WTC11 (cell line): ENCODE measurements around the gene TNK2. TPM values are rescaled to one million over a fixed set of nuclear protein-coding genes. Genes with fewer than 3 reads are reported as not detected.
"Not testable (repeated sequence)": the region's sequence is repeated elsewhere in the genome, so short reads cannot be mapped to it uniquely, and the experiment has no call there.

Experiments used
- ATAC-seq: fragments of 200-7000 bp; cut with Tn5 transposase; 2 replicates; pipeline ENCODE4 v1.10.0; 2021; ENCODE audit warnings: mild to moderate bottlenecking, moderate library complexity
- CTCF ChIA-PET: fragments of 300-600 bp; sonication (Branson Sonifier 250); formaldehyde crosslinking; loops from one replicate; lab custom pipeline; 2021; ENCODE audit warnings: antibody characterized with exemption; lab: Charles Lee
- POLR2A ChIA-PET: fragments of 350-600 bp; sonication (Branson Sonifier 250); formaldehyde crosslinking; loops from one replicate; lab custom pipeline; 2021; ENCODE audit warnings: antibody characterized with exemption; lab: Charles Lee
- DNase-seq: peaks from one replicate; pipeline ENCODE4 v3.0.0; 2021; ENCODE audit warnings: low spot score
- H3K27ac Mint-ChIP-seq: 2 replicates; pipeline ENCODE4 v1.8.0; 2021; ENCODE audit warnings: mixed read lengths
- H3K27me3 Mint-ChIP-seq: 2 replicates; pipeline ENCODE4 v1.8.0; 2021; ENCODE audit warnings: low read depth, mild to moderate bottlenecking, moderate library complexity, mixed read lengths
- H3K36me3 Mint-ChIP-seq: 2 replicates; pipeline ENCODE4 v1.8.0; 2021; ENCODE audit warnings: mixed read lengths
- H3K4me1 Mint-ChIP-seq: 2 replicates; pipeline ENCODE4 v1.8.0; 2022; ENCODE audit warnings: mixed read lengths
- H3K4me3 Mint-ChIP-seq: 2 replicates; pipeline ENCODE4 v1.8.0; 2021; ENCODE audit warnings: mild to moderate bottlenecking, moderate library complexity, mixed read lengths
- H3K9me3 Mint-ChIP-seq: 2 replicates; pipeline ENCODE4 v1.8.0; 2021; ENCODE audit warnings: mixed read lengths
- ATF3 ChIP-seq: sonication (generic); formaldehyde crosslinking; conservative IDR thresholded peaks from 2 replicates; pipeline ENCODE4 v1.8.1; 2022; ENCODE audit warnings: mild to moderate bottlenecking, missing genetic modification reagents
- CTCF ChIP-seq: fragments of 200-600 bp; IDR thresholded peaks from 2 replicates; pipeline ENCODE4 v1.8.0; 2022; ENCODE audit warnings: antibody characterized with exemption
- ETV6 ChIP-seq: sonication (generic); formaldehyde crosslinking; IDR thresholded peaks from 2 replicates; pipeline ENCODE4 v1.8.1; 2022; ENCODE audit warnings: mild to moderate bottlenecking, missing genetic modification reagents
- FOXP1 ChIP-seq: sonication (generic); formaldehyde crosslinking; IDR thresholded peaks from 2 replicates; pipeline ENCODE4 v1.8.0; 2022; ENCODE audit warnings: missing genetic modification reagents, mild to moderate bottlenecking, moderate library complexity, borderline replicate concordance
- GABPB1 ChIP-seq: sonication (generic); formaldehyde crosslinking; IDR thresholded peaks from 2 replicates; pipeline ENCODE4 v1.8.1; 2023; ENCODE audit warnings: mild to moderate bottlenecking, missing genetic modification reagents
- KAT7 ChIP-seq: sonication (generic); formaldehyde crosslinking; IDR thresholded peaks from 2 replicates; pipeline ENCODE4 v1.8.1; 2023; ENCODE audit warnings: missing genetic modification reagents, mild to moderate bottlenecking, borderline replicate concordance
- MYBL2 ChIP-seq: sonication (generic); formaldehyde crosslinking; IDR thresholded peaks from 2 replicates; pipeline ENCODE4 v1.8.1; 2023; ENCODE audit warnings: mild to moderate bottlenecking, moderate library complexity, missing genetic modification reagents
- NR1H2 ChIP-seq: sonication (generic); formaldehyde crosslinking; IDR thresholded peaks from 2 replicates; pipeline ENCODE4 v1.9.0; 2021; ENCODE audit warnings: mild to moderate bottlenecking, moderate library complexity, missing genetic modification reagents
- PRRX2 ChIP-seq: fragments of 250-450 bp; sonication (Bioruptor Pico); IDR thresholded peaks from 2 replicates; pipeline ENCODE4 v1.8.0; 2021; ENCODE audit warnings: mild to moderate bottlenecking
- RORB ChIP-seq: fragments of 250-450 bp; sonication (Bioruptor Pico); IDR thresholded peaks from 2 replicates; pipeline ENCODE4 v1.9.0; 2021; ENCODE audit warnings: mild to moderate bottlenecking
- SMAD4 ChIP-seq: sonication (generic); formaldehyde crosslinking; IDR thresholded peaks from 2 replicates; pipeline ENCODE4 v1.8.0; 2022; ENCODE audit warnings: mild to moderate bottlenecking, missing genetic modification reagents
- USF1 ChIP-seq: sonication (generic); formaldehyde crosslinking; IDR thresholded peaks from 2 replicates; pipeline ENCODE4 v1.8.0; 2022; ENCODE audit warnings: mild to moderate bottlenecking, missing genetic modification reagents
- total RNA-seq: library from RNA; stranded (reverse); gene quantifications from 3 replicates; pipeline ENCODE4 v1.2.3, GENCODE V29; 2021
- TF ChIP-seq, protein P1 (sequence below): fragments of 250-450 bp; sonication (Bioruptor Pico); IDR thresholded peaks from 2 replicates; pipeline ENCODE4 v2.1.2; 2022; ENCODE audit warnings: mild to moderate bottlenecking, moderate library complexity
- TF ChIP-seq, protein P2 (sequence below): sonication (generic); formaldehyde crosslinking; IDR thresholded peaks from 2 replicates; pipeline ENCODE4 v1.8.0; 2022; ENCODE audit warnings: mild to moderate bottlenecking, missing genetic modification reagents
- TF ChIP-seq, protein P3 (sequence below): sonication (generic); formaldehyde crosslinking; IDR thresholded peaks from 2 replicates; pipeline ENCODE4 v1.8.1; 2023; ENCODE audit warnings: mild to moderate bottlenecking, moderate library complexity, missing genetic modification reagents

The TNK2 gene
- total RNA-seq, 1 experiment from 2014 or later = 58.4 TPM

- ATAC-seq = no peak
- H3K4me1 Mint-ChIP-seq = peaks cover 31% of the 10 kb centered on the region
- POLR2A ChIA-PET = no interaction called here
- TF ChIP-seq, protein P1, sequence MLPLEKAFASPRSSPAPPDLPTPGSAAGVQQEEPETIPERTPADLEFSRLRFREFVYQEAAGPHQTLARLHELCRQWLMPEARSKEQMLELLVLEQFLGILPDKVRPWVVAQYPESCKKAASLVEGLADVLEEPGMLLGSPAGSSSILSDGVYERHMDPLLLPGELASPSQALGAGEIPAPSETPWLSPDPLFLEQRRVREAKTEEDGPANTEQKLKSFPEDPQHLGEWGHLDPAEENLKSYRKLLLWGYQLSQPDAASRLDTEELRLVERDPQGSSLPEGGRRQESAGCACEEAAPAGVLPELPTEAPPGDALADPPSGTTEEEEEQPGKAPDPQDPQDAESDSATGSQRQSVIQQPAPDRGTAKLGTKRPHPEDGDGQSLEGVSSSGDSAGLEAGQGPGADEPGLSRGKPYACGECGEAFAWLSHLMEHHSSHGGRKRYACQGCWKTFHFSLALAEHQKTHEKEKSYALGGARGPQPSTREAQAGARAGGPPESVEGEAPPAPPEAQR (CRISPR knock-in tag) = no peak
- 0 out of 2 replicates have a peak, but pooled peaks have one; percentile 28 for TF ChIP-seq GABPB1
- no peak overlapping the region; the same call in 1 of the 2 replicates for H3K27ac Mint-ChIP-seq
- CTCF ChIA-PET = interaction anchor here (1.3 to 4.0 kb wide), 2 partner anchors 9 to 11 kb away, joined by 4 to 76 read pairs; no protein-coding TSS in a partner anchor
- H3K9me3 Mint-ChIP-seq = no peaks in the 10 kb centered on the region
- no peaks in the 10 kb centered on the region for H3K36me3 Mint-ChIP-seq
- H3K27me3 Mint-ChIP-seq = peaks cover 9% of the 10 kb centered on the region; the same call in 1 of the 2 replicates
- H3K4me3 Mint-ChIP-seq = no peak overlapping the region
- no peak for DNase-seq
Measured at GRCh38 chr3:195905970-195906864, 2.1 kb downstream of the TNK2 start.

DNA sequence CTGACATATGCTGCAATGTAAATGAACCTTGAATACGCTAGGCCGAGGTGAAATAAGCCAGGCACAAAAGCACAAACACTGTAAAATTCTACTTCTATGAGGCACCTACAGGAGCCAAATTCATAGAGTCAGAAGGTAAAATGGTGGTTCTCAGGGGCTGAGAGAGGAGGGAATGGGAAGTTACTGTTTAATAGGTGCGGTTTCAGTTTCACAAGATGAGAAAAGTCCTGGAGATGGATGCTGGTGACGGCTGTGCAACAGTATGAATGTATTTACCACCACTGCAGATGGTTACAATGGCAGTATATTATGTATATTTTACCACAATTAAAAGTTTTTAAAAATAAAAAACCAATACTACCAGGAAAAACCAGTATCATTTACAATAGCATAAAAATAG, 4.0 kb downstream of the TNK2 start:
- Mint-ChIP-seq H3K4me3 (no peak overlapping the region), H3K27me3 (peaks cover 6% of the 10 kb centered on the region; the same call in 1 of the 2 replicates), H3K4me1 (peaks cover 22% of the 10 kb centered on the region), H3K36me3 (no peaks in the 10 kb centered on the region), H3K9me3 (no peaks in the 10 kb centered on the region), H3K27ac (peak overlapping the region; percentile 78; the same call in 1 of the 2 replicates)
- ChIA-PET CTCF (interaction anchor here (1.8 to 2.1 kb wide), 2 partner anchors 10 to 45 kb away, joined by 4 to 7 read pairs; no protein-coding TSS in a partner anchor), POLR2A (no interaction called here)
- ATAC-seq = no peak
- TF ChIP-seq PRRX2 (CRISPR knock-in tag) (no peak), RORB (CRISPR knock-in tag) (no peak), FOXP1 (CRISPR knock-in tag) (no peak)
- TF ChIP-seq, protein P2, sequence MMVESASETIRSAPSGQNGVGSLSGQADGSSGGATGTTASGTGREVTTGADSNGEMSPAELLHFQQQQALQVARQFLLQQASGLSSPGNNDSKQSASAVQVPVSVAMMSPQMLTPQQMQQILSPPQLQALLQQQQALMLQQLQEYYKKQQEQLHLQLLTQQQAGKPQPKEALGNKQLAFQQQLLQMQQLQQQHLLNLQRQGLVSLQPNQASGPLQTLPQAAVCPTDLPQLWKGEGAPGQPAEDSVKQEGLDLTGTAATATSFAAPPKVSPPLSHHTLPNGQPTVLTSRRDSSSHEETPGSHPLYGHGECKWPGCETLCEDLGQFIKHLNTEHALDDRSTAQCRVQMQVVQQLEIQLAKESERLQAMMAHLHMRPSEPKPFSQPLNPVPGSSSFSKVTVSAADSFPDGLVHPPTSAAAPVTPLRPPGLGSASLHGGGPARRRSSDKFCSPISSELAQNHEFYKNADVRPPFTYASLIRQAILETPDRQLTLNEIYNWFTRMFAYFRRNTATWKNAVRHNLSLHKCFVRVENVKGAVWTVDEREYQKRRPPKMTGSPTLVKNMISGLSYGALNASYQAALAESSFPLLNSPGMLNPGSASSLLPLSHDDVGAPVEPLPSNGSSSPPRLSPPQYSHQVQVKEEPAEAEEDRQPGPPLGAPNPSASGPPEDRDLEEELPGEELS (CRISPR knock-in tag) = no peak
- DNase-seq = no peak

GRCh38 chr3:195903950-195904290, 4.4 kb downstream of the TNK2 start:
- TF ChIP-seq USF1 (CRISPR knock-in tag) (no peak), MYBL2 (CRISPR knock-in tag) (no peak), SMAD4 (CRISPR knock-in tag) (no peak), KAT7 (CRISPR knock-in tag) (no peak), CTCF (no peak), ATF3 (CRISPR knock-in tag) (no peak), NR1H2 (CRISPR knock-in tag) (no peak), ETV6 (CRISPR knock-in tag) (no peak), GABPB1 (no peak)
- TF ChIP-seq, protein P3, sequence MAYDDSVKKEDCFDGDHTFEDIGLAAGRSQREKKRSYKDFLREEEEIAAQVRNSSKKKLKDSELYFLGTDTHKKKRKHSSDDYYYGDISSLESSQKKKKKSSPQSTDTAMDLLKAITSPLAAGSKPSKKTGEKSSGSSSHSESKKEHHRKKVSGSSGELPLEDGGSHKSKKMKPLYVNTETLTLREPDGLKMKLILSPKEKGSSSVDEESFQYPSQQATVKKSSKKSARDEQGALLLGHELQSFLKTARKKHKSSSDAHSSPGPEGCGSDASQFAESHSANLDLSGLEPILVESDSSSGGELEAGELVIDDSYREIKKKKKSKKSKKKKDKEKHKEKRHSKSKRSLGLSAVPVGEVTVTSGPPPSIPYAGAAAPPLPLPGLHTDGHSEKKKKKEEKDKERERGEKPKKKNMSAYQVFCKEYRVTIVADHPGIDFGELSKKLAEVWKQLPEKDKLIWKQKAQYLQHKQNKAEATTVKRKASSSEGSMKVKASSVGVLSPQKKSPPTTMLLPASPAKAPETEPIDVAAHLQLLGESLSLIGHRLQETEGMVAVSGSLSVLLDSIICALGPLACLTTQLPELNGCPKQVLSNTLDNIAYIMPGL (CRISPR knock-in tag) = no peak
- TF ChIP-seq, all 79 proteins: peak for 0
- H3K9me3 Mint-ChIP-seq = no peaks in the 10 kb centered on the region
- CTCF ChIA-PET = interaction anchor here (1.1 to 2.1 kb wide), 3 partner anchors 9 to 45 kb away, joined by 3 to 7 read pairs (median 4); no protein-coding TSS in a partner anchor
- DNase-seq (no peak), ATAC-seq (no peak)
- peaks cover 22% of the 10 kb centered on the region for H3K4me1 Mint-ChIP-seq
- no peak overlapping the region for H3K27ac Mint-ChIP-seq
- H3K4me3 Mint-ChIP-seq = no peak overlapping the region
- peaks cover 6% of the 10 kb centered on the region; the same call in 1 of the 2 replicates for H3K27me3 Mint-ChIP-seq
- POLR2A ChIA-PET = no interaction called here
- no peaks in the 10 kb centered on the region for H3K36me3 Mint-ChIP-seq

DNA sequence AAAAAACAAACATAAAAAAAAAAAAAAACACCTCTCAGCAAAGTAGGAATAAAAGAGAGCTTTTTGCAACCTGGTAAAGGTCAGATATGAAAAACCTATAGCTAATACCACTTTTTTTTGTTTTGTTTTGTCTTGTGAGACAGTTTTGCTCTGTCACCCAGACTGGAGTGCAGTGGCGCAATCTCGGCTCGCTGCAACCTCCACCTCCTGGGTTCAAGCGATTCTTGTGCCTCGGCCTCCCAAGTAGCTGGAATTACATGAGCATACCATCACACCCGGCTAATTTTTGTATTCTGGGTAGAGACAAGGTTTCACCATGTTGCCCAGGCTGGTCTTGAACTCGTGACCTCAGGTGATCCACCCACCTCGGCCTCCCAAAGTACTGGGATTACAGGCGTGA, 5.7 kb downstream of the TNK2 start:
- H3K36me3 Mint-ChIP-seq, H3K4me3 Mint-ChIP-seq, H3K27me3 Mint-ChIP-seq, H3K9me3 Mint-ChIP-seq, ATAC-seq, H3K27ac Mint-ChIP-seq, DNase-seq: not testable (repeated sequence)
- ChIA-PET POLR2A (interaction anchor here (1.2 kb wide), 1 partner anchor 10 kb away, joined by 3 read pairs; no protein-coding TSS in a partner anchor), CTCF (interaction anchor here (0.6 to 2.1 kb wide), 5 partner anchors 8 to 44 kb away, joined by 3 to 7 read pairs (median 5); no protein-coding TSS in a partner anchor)
- peaks cover 24% of the 10 kb centered on the region for H3K4me1 Mint-ChIP-seq
